Keratinocyte (primary cell): ENCODE results near the gene EIF3B. TPM values are rescaled to one million over a fixed set of nuclear protein-coding genes. Genes with fewer than 3 reads are reported as not detected.
"Not testable (repeated sequence)": the region's sequence is repeated elsewhere in the genome, so short reads cannot be mapped to it uniquely, and the experiment has no call there.

Experiments used
- DNase-seq: peaks from one replicate; pipeline ENCODE4 v3.0.0-alpha.2; 2011; ENCODE audit warnings: low read depth, missing footprints, low spot score
- FAIRE-seq: peaks from 2 replicates; lab custom pipeline; 2011; peaks lifted over from hg19 to GRCh38; lab: Jason Lieb, UNC
- H2AFZ ChIP-seq: 2 replicates; pipeline ENCODE4 v1.6.0; 2012; ENCODE audit warnings: low read length, control low read depth, inconsistent platforms; ENCODE audit not compliant: control insufficient read depth
- H3K27ac ChIP-seq: 2 replicates; pipeline ENCODE4 v1.5.1; 2011; ENCODE audit warnings: low read length; ENCODE audit not compliant: control insufficient read depth, insufficient read depth
- H3K27me3 ChIP-seq: 3 replicates; pipeline ENCODE4 v1.6.0; 2011; ENCODE audit warnings: low read length; ENCODE audit not compliant: control insufficient read depth, insufficient read depth; ENCODE audit errors: extremely low read depth
- H3K36me3 ChIP-seq, 2 experiments: 2 replicates in 1 of 2; 3 replicates in 1 of 2; pipeline ENCODE4 v1.5.1; 2011; ENCODE audit warnings: low read length in 2 of 2, mild to moderate bottlenecking in 1 of 2; ENCODE audit not compliant: control insufficient read depth in 2 of 2, insufficient read depth in 2 of 2; ENCODE audit errors: extremely low read depth in 1 of 2
- H3K4me1 ChIP-seq: 3 replicates; pipeline ENCODE4 v1.5.1; 2011; ENCODE audit warnings: low read length; ENCODE audit not compliant: control insufficient read depth, insufficient read depth; ENCODE audit errors: extremely low read depth
- H3K4me2 ChIP-seq: 3 replicates; pipeline ENCODE4 v1.6.0; 2011; ENCODE audit warnings: low read depth, low read length; ENCODE audit not compliant: control insufficient read depth, insufficient read depth; ENCODE audit errors: extremely low read depth
- H3K4me3 ChIP-seq, 3 experiments: fragments of 200-600 bp in 1 of 3; sonication (generic) in 1 of 3; 2 replicates in 2 of 3; 3 replicates in 1 of 3; pipeline ENCODE4 v1.5.1; 2011 to 2016; ENCODE audit warnings: low read length in 3 of 3, mild to moderate bottlenecking in 3 of 3, control low read depth in 2 of 3, inconsistent platforms in 1 of 3, low read depth in 1 of 3, mixed read lengths in 1 of 3, mixed run types in 1 of 3, moderate library complexity in 1 of 3; ENCODE audit not compliant: control insufficient read depth in 2 of 3, insufficient read depth in 2 of 3; ENCODE audit errors: extremely low read depth in 1 of 3
- H3K79me2 ChIP-seq: 2 replicates; pipeline ENCODE4 v1.6.0; 2012; ENCODE audit warnings: low read length; ENCODE audit not compliant: control insufficient read depth, insufficient read depth
- H3K9ac ChIP-seq: 3 replicates; pipeline ENCODE4 v1.6.0; 2011; ENCODE audit warnings: low read length; ENCODE audit not compliant: control insufficient read depth, insufficient read depth; ENCODE audit errors: extremely low read depth
- H3K9me1 ChIP-seq: 3 replicates; pipeline ENCODE4 v1.6.0; 2011; ENCODE audit warnings: low read length; ENCODE audit not compliant: control insufficient read depth, insufficient read depth; ENCODE audit errors: extremely low read depth
- H3K9me3 ChIP-seq: 2 replicates; pipeline ENCODE4 v1.5.1; 2012; ENCODE audit warnings: low read depth, low read length; ENCODE audit not compliant: control insufficient read depth
- H4K20me1 ChIP-seq: 3 replicates; pipeline ENCODE4 v1.6.0; 2011; ENCODE audit warnings: low read length; ENCODE audit not compliant: control insufficient read depth, insufficient read depth; ENCODE audit errors: extremely low read depth
- CTCF ChIP-seq, 3 experiments: IDR thresholded peaks in 1 of 3; conservative IDR thresholded peaks in 1 of 3; optimal IDR thresholded peaks in 1 of 3; 2 replicates in 2 of 3; 3 replicates in 1 of 3; pipeline versions ENCODE3 to v1.5.1; 2011; ENCODE audit warnings: low read length in 3 of 3, mild to moderate bottlenecking in 3 of 3, moderate library complexity in 2 of 3, control low read depth in 1 of 3, inconsistent platforms in 1 of 3; ENCODE audit not compliant: insufficient read depth in 2 of 3; ENCODE audit errors: extremely low read depth in 1 of 3
- EZH2 ChIP-seq: IDR thresholded peaks from one replicate; pipeline ENCODE4 v1.6.1; 2012; ENCODE audit warnings: inconsistent platforms, mild to moderate bottlenecking, low read length, moderate library complexity
- dilution Hi-C: fragments of 300-500 bp; cut with MboI; formaldehyde crosslinking; loops from one replicate; pipeline ENCODE4 v1.7.0; 2020; ENCODE audit warnings: low sequenced_read_pairs; ENCODE audit not compliant: extremely low pct_ligation_motif_present
- polyA plus RNA-seq, 5 experiments: library from polyadenylated mRNA; depleted of rRNA in 3 of 5; stranded (reverse) in 3 of 5; stranded (forward) in 1 of 5; unstranded in 1 of 5; fragments of >200 nt; gene quantifications; 1 replicate in 1 of 5; 2 replicates in 3 of 5; 3 replicates in 1 of 5; pipeline versions ENCODE4 v1.2.1 to v1.2.3, GENCODE V29; 2011 to 2012; ENCODE audit warnings: missing spikeins in 2 of 5, low read depth in 1 of 5, low replicate concordance in 1 of 5

EIF3B gene
- polyA plus RNA-seq, 1 donor (not counting 4 experiments of a cell fraction or from before 2014, with no cell fraction given) = 169 TPM

DNA sequence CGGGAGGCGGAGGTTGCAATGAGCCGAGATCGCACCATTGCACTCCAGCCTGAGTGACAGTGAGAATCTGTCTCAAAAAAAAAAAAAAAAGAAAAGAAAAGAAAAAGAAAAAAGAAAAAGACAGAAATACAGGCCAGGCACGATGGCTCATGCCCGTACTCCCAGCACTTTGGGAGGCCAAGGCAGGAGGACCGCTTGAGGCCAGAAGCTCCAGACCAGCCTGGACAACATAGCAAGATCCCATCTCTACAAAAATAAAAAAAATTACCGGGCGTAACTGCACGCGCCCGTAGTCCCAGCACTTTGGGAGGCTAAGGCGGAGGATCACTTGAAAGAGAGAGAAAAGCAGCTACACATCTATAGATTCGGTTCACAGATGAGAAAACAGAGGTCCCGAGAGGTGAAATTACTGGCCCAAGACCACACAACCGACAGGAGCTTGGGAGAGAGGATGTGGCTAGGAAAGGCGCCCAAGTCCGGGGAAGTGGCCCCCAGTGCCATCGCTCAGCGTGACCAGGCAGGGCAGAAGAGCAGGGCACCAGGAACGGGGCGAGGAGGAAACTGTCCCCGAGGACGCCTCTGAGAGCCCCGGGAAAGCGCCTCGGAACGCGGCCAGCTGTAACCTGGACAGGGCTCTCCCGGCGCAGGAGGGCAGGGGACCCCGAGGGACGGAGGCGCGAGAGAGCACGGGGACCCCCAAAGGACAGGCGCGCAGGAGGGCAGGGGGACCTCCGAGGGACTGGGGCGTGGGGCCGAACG lies 41.0 kb upstream of the EIF3B start:
- FAIRE-seq (no peak), DNase-seq (no peak)
- peak overlapping the region; percentile 72 for H3K9ac ChIP-seq
- peak overlapping the region; percentile 61 for H2AFZ ChIP-seq
- H3K27me3 ChIP-seq = no peaks in the 10 kb centered on the region
- TF ChIP-seq EZH2 (no peak), CTCF (optimal IDR thresholded peaks at IDR 0.05 in 1 of 3, IDR thresholded peaks at IDR 0.05 in 1 of 3, conservative IDR thresholded peaks at IDR 0.05 in 1 of 3; ENCODE audit: extremely low read depth in 1 of 3, insufficient read depth in 2 of 3, low read length in 3 of 3) (no peak)
- H3K27ac ChIP-seq = no peak overlapping the region
- peak overlapping the region; percentile 62 for H3K4me2 ChIP-seq
- no peaks in the 10 kb centered on the region for H3K4me1 ChIP-seq
- H4K20me1 ChIP-seq = no peaks in the 10 kb centered on the region
- no peaks in the 10 kb centered on the region for H3K36me3 ChIP-seq
- dilution Hi-C loops = no loop called here
- no peaks in the 10 kb centered on the region for H3K9me3 ChIP-seq
- H3K79me2 ChIP-seq = peaks cover 6% of the 10 kb centered on the region
- H3K9me1 ChIP-seq = no peaks in the 10 kb centered on the region
- H3K4me3 ChIP-seq = peak overlapping the region; percentile 55 to 92 (median 68)

DNA sequence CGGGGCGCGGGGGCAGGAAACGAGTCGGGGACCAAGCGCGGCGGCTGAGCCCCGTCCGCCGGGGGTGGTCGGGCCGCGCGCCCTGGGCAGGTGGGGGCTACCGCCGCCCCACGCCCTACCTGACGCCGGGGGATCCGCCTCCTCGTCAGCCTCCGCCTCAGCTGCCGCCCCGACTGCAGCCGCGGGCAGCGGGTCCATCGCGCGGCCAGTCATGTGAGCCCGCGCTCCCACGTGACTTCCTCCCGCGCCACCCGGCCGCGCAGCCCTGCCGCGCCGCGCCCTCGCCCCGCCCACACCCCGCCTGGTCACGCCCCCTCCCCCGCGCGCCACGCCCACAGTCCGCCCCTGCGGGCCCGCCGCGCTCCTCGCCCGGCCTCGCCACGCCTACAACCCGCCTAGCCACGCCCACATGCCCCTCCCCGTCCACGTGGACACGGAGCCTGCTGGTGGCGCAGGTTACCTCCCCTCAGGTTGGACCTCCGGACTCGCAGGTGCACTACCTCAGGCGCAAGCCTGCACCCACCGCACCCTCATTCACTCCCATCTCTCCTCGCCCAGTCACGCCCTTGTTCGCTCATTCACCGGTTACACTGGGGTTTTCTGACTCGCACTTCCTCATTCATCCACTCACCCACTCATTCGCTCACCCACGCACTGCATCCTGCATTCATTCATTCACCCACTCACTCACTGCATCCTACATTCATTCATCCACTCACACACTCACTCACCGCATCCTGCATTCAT lies 40.2 kb upstream of the EIF3B start, which contains the start of gene SNX8:
SNX8 (minus strand) TSS at position 233 of the 747 bp plus-strand sequence; CDS start at position 213, 20 bp downstream.
- Histone ChIP-seq H3K27me3 (no peaks in the 10 kb centered on the region), H3K9me1 (no peaks in the 10 kb centered on the region), H3K4me3 (peak within 1 kb of the TSS; percentile 55 to 92 (median 68)), H2AFZ (peak within 1 kb of the TSS; percentile 61), H4K20me1 (no peaks in the 10 kb centered on the region), H3K9me3 (no peaks in the 10 kb centered on the region), H3K4me2 (peak within 1 kb of the TSS; percentile 67), H3K27ac (no peak within 1 kb of the TSS), H3K9ac (peak within 1 kb of the TSS; percentile 72), H3K4me1 (no peaks in the 10 kb centered on the region), H3K36me3 (no peaks in the 10 kb centered on the region), H3K79me2 (peaks cover 6% of the 10 kb centered on the region)
- FAIRE-seq (no peak), DNase-seq (peak; percentile 80)
- dilution Hi-C loops = no loop called here
- TF ChIP-seq CTCF (optimal IDR thresholded peaks at IDR 0.05 in 1 of 3, IDR thresholded peaks at IDR 0.05 in 1 of 3, conservative IDR thresholded peaks at IDR 0.05 in 1 of 3; ENCODE audit: extremely low read depth in 1 of 3, insufficient read depth in 2 of 3, low read length in 3 of 3) (no peak), EZH2 (no peak)

DNA sequence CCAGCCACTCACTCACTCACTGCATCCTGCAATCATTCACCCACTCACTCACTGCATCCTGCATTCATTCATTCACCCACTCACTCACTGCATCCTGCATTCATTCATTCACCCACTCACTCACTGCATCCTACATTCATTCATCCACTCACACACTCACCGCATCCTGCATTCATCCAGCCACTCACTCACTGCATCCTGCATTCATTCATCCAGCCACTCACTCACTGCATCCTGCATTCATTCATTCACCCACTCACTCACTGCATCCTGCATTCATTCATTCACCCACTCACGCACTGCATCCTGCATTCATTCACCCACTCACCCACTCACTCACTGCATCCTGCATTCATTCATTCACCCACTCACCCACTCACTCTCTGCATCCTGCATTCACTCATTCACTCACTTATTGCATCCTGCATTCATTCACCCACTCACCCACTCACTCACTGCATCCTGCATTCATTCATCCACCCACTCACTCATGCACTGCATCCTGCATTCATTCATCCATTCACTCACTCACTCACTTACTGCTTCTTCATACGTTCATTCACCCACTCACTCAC lies 39.6 kb upstream of the EIF3B start:
- H3K36me3 ChIP-seq, dilution Hi-C loops, H3K27ac ChIP-seq, H3K27me3 ChIP-seq, H3K79me2 ChIP-seq, DNase-seq, FAIRE-seq, H3K9me3 ChIP-seq, H3K4me1 ChIP-seq, H3K9ac ChIP-seq, H3K9me1 ChIP-seq, H2AFZ ChIP-seq, H4K20me1 ChIP-seq: not testable (repeated sequence)
- Histone ChIP-seq H3K4me3 (peak overlapping the region in 1 of 3 experiments; percentile 53), H3K4me2 (peak overlapping the region; percentile 67)
